K562 (cell line): ENCODE data around the gene ARHGAP26. TPM values are rescaled to one million over a fixed set of nuclear protein-coding genes. Genes with fewer than 3 reads are reported as not detected.

Experiments
- ATAC-seq: fragments of 200-7000 bp; cut with Tn5 transposase; 3 replicates; pipeline ENCODE4 v1.9.1; 2020; ENCODE audit warnings: moderate library complexity
- BruUV-seq: library from RNA; stranded (reverse); fragments of 400-500 nt; replicated peaks from 2 replicates; lab custom pipeline; 2021; lab: Mats Ljungman, UMichigan
- CTCF ChIA-PET: fragments of 300-600 bp; formaldehyde crosslinking; extraction: SDS; loops from one replicate; lab custom pipeline; 2021; ENCODE audit warnings: low intra/inter-chr PET ratio; lab: Yijun Ruan, JAX
- POLR2A ChIA-PET: fragments of 300-600, 350-650 bp; sonication (Branson Sonifier 250); formaldehyde crosslinking; extraction: SDS; loops from one replicate; lab custom pipeline; 2021; ENCODE audit warnings: antibody characterized with exemption, inconsistent platforms; lab: Yijun Ruan, JAX
- DNase-seq, 4 experiments: peaks; one replicate each; pipeline versions ENCODE4 v3.0.0 to v3.0.0-alpha.2; 2011 to 2018; ENCODE audit warnings: low spot score in 3 of 4, mixed read lengths in 3 of 4; ENCODE audit errors: extremely low read depth in 1 of 4
- FAIRE-seq: peaks from 2 replicates; lab custom pipeline; 2011; peaks lifted over from hg19 to GRCh38; lab: Jason Lieb, UNC
- H2AFZ ChIP-seq: 2 replicates; pipeline ENCODE4 v1.6.0; 2011; ENCODE audit warnings: low read depth, low read length, control low read depth, inconsistent platforms
- H3K27ac ChIP-seq: fragments of 200-600 bp; 3 replicates; pipeline ENCODE4 v1.8.0; 2011; ENCODE audit warnings: low read depth, mild to moderate bottlenecking, control low read depth, inconsistent platforms, low read length, moderate library complexity, mixed read lengths; ENCODE audit errors: extremely low read depth
- H3K27me3 ChIP-seq, 2 experiments: fragments of 300-600 bp in 1 of 2; 2 replicates in 1 of 2; 3 replicates in 1 of 2; pipeline versions ENCODE4 v1.6.0 to v1.8.0; 2011; ENCODE audit warnings: inconsistent platforms in 2 of 2, low read length in 2 of 2, mild to moderate bottlenecking in 1 of 2, mixed read lengths in 1 of 2, moderate library complexity in 1 of 2; ENCODE audit not compliant: control insufficient read depth in 2 of 2, insufficient read depth in 2 of 2
- H3K36me3 ChIP-seq: fragments of 300-600 bp; 3 replicates; pipeline ENCODE4 v1.8.0; 2011; ENCODE audit warnings: mild to moderate bottlenecking, low read length, inconsistent platforms; ENCODE audit not compliant: control insufficient read depth, insufficient read depth
- H3K4me1 ChIP-seq, 2 experiments: fragments of 200-600 bp in 1 of 2; replicated peaks in 1 of 2; 2 replicates in 1 of 2; 3 replicates in 1 of 2; pipeline versions ENCODE4 v1.5.1 to v1.8.0; 2011; ENCODE audit warnings: inconsistent platforms in 2 of 2, low read length in 2 of 2, mild to moderate bottlenecking in 1 of 2, mixed read lengths in 1 of 2, moderate library complexity in 1 of 2; ENCODE audit not compliant: control insufficient read depth in 2 of 2, insufficient read depth in 2 of 2
- H3K4me2 ChIP-seq: 2 replicates; pipeline ENCODE4 v1.6.1; 2011; ENCODE audit warnings: low read length, control low read depth, inconsistent platforms, mixed read lengths; ENCODE audit not compliant: insufficient read depth
- H3K4me3 ChIP-seq: fragments of 200-600 bp; sonication (generic), shearing (Covaris generic); 2 replicates; pipeline ENCODE4 v1.5.1; 2016; ENCODE audit warnings: control low read depth, inconsistent platforms
- H3K79me2 ChIP-seq: fragments of 200-600 bp; 3 replicates; pipeline ENCODE4 v1.8.0; 2011; ENCODE audit warnings: low read length, inconsistent platforms; ENCODE audit not compliant: control insufficient read depth, insufficient read depth
- H3K9ac ChIP-seq, 2 experiments: 2 replicates each; pipeline versions ENCODE4 v1.6.0 to v1.6.1; 2011; ENCODE audit warnings: low read depth in 2 of 2, low read length in 2 of 2, control low read depth in 1 of 2, inconsistent platforms in 1 of 2, mild to moderate bottlenecking in 1 of 2, mixed read lengths in 1 of 2; ENCODE audit not compliant: insufficient read depth in 1 of 2
- H3K9me1 ChIP-seq: one replicate; pipeline ENCODE4 v1.6.0; 2011; ENCODE audit warnings: inconsistent platforms, mild to moderate bottlenecking, low read length, moderate library complexity; ENCODE audit not compliant: control insufficient read depth, insufficient read depth
- H3K9me3 ChIP-seq: replicated peaks from 2 replicates; pipeline ENCODE4 v1.5.1; 2011; ENCODE audit warnings: low read depth, low read length, inconsistent platforms; ENCODE audit not compliant: control insufficient read depth, insufficient read depth
- H4K20me1 ChIP-seq: replicated peaks from 2 replicates; pipeline ENCODE4 v1.6.1; 2011; ENCODE audit warnings: low read length, inconsistent platforms, mixed read lengths; ENCODE audit not compliant: control insufficient read depth, insufficient read depth
- EWSR1 ChIP-seq: fragments of 450-650 bp; IDR thresholded peaks from 2 replicates; pipeline ENCODE4 v1.6.1; 2018; ENCODE audit warnings: borderline replicate concordance, mild to moderate bottlenecking, low read depth, moderate library complexity; ENCODE audit not compliant: partially characterized antibody
- HSF4 ChIP-seq: fragments of 250-450 bp; sonication (Bioruptor Pico); IDR thresholded peaks from 2 replicates; pipeline ENCODE4 v2.1.2; 2022; ENCODE audit warnings: mild to moderate bottlenecking, moderate library complexity, borderline replicate concordance
- NFATC3 ChIP-seq: fragments of 450-650 bp; IDR thresholded peaks from 2 replicates; pipeline ENCODE4 v1.6.1; 2017; ENCODE audit warnings: mild to moderate bottlenecking
- WGBS: fragments of 100-300 bp; shearing (Covaris generic); methylation state at CpG from one replicate; pipeline ENCODE4 v1.1.6; 2016; ENCODE audit warnings: low coverage, mixed read lengths; ENCODE audit not compliant: insufficient coverage; ENCODE audit errors: missing lambda C conversion rate; 5-methylcytosine and 5-hydroxymethylcytosine counted together
- in situ Hi-C: fragments of 300-500 bp; cut with MboI; formaldehyde crosslinking; loops from 4 replicates; pipeline ENCODE4 v1.15.0; 2018; ENCODE audit warnings: inconsistent platforms, mixed read lengths
- intact Hi-C: fragments of 100-400 bp; cut with micrococcal nuclease; formaldehyde crosslinking; loops from 2 replicates; pipeline ENCODE4 v1.14.2; 2022
- polyA plus RNA-seq, 8 experiments: library from polyadenylated mRNA; depleted of rRNA in 4 of 8; stranded (reverse) in 5 of 8; unstranded in 3 of 8; fragments of >200 nt; fragmentation: Nextera tagmentation in 2 of 8; fragmentation: Illumina TruSeq in 1 of 8; extraction: Ambion mirVana in 2 of 8; extraction: Trizol in 1 of 8; gene quantifications; 2 replicates each; pipeline versions ENCODE4 v1.2.1 to v1.2.3, GENCODE V29; 2011 to 2014; ENCODE audit warnings: inconsistent platforms in 1 of 8, missing spikeins in 1 of 8
- total RNA-seq, 7 experiments: library from RNA; depleted of rRNA in 6 of 7; stranded (reverse); fragments of >200 nt in 6 of 7; fragmentation: Illumina TruSeq in 2 of 7; extraction: Trizol in 2 of 7; gene quantifications; 2 replicates each; pipeline versions ENCODE4 v1.2.1 to v1.2.3, GENCODE V29; 2011 to 2021; ENCODE audit warnings: low replicate concordance in 1 of 7

The ARHGAP26 gene
- total and polyA plus RNA-seq, 9 of the 15 experiments (the other 6 are each of a cell fraction or from before 2014, with no cell fraction given), result 0.13 to 1.1 (median 0.55) TPM

GRCh38 chr5:143055596-143056338, 285.6 kb downstream of the ARHGAP26 start:
- intact Hi-C loops, result no loop called here
- POLR2A ChIA-PET, result interaction anchor here (0.6 kb wide), 2 partner anchors 7 to 10 kb away, joined by 3 read pairs; no protein-coding TSS in a partner anchor
- Histone ChIP-seq H3K27me3 (peaks cover 2 to 4% of the 10 kb centered on the region in 2 experiments; a peak in 1 of 5 replicates), H3K36me3 (no peaks in the 10 kb centered on the region), H2AFZ (no peak overlapping the region), H3K4me3 (no peak overlapping the region), H3K79me2 (no peaks in the 10 kb centered on the region), H3K9me1 (no peaks in the 10 kb centered on the region), H3K27ac (no peak overlapping the region), H3K9ac (no peak overlapping the region), H3K4me2 (no peak overlapping the region), H3K4me1 (peaks cover 0 to 24% of the 10 kb centered on the region in 2 experiments; a peak in 3 of 5 replicates), H4K20me1 (no peaks in the 10 kb centered on the region), H3K9me3 (no peaks in the 10 kb centered on the region)
- no peak for TF ChIP-seq HSF4 (CRISPR knock-in tag)
- no peak for TF ChIP-seq NFATC3
- ATAC-seq (no peak), DNase-seq (no peak), FAIRE-seq (no peak)
- WGBS, result 13% methylated on average over 5 of the region's 5 CpGs
- in situ Hi-C loops, result no loop called here
- no TSS peak for BruUV-seq
- CTCF ChIA-PET, result no interaction called here

DNA sequence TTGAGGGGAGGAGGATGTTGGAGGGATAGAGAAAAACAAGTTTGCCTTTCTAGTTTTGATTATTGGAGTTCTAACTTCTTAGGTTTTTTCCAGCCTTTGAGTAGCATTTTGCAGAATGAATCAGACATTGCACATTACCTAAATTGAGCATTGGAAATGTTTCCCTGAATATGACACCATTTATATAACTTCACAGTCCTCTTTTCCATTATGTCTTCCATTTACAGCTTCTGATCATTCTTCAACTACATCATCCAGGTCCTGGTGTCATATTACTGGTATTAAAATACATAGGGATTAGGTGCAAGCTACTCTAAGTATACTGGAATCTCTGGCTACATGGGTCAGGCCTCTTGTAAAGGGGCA, 286.1 kb downstream of the ARHGAP26 start:
- H3K9ac ChIP-seq, result no peak overlapping the region
- no peak for FAIRE-seq
- peaks cover 0 to 20% of the 10 kb centered on the region in 2 experiments; a peak in 3 of 5 replicates for H3K4me1 ChIP-seq
- H3K27me3 ChIP-seq, result peaks cover 2 to 4% of the 10 kb centered on the region in 2 experiments; a peak in 2 of 5 replicates
- in situ Hi-C loops (no loop called here), intact Hi-C loops (no loop called here)
- H3K4me3 ChIP-seq, result no peak overlapping the region
- no peak for TF ChIP-seq EWSR1
- no peak overlapping the region for H3K27ac ChIP-seq
- no peaks in the 10 kb centered on the region for H3K9me1 ChIP-seq
- H3K36me3 ChIP-seq, result no peaks in the 10 kb centered on the region
- no peaks in the 10 kb centered on the region for H3K79me2 ChIP-seq
- no peaks in the 10 kb centered on the region for H3K9me3 ChIP-seq
- H4K20me1 ChIP-seq, result no peaks in the 10 kb centered on the region
- ChIA-PET CTCF (no interaction called here), POLR2A (interaction anchor here (0.6 kb wide), 2 partner anchors 8 to 10 kb away, joined by 3 read pairs; no protein-coding TSS in a partner anchor)
- no peak for DNase-seq
- no peak for ATAC-seq
- BruUV-seq, result no TSS peak
- no peak overlapping the region for H3K4me2 ChIP-seq
- H2AFZ ChIP-seq, result no peak overlapping the region
